Fibroblast of villous mesenchyme (primary cell): ENCODE measurements around the gene ALDH1A3. TPM values are rescaled to one million over a fixed set of nuclear protein-coding genes. Genes with fewer than 3 reads are reported as not detected.

Experiments used
- DNase-seq: peaks from one replicate; pipeline ENCODE4 v3.0.0-alpha.2; 2010; ENCODE audit warnings: low read depth
- H3K4me3 ChIP-seq: 2 replicates; pipeline ENCODE4 v1.5.1; 2011; ENCODE audit warnings: low read depth, mild to moderate bottlenecking, low read length
- total RNA-seq: library from RNA; depleted of rRNA; stranded (reverse); fragments of >200 nt; gene quantifications from 2 replicates; pipeline ENCODE4 v1.2.3, GENCODE V29; 2012
- TF ChIP-seq, protein P1 (sequence below): IDR thresholded peaks from 2 replicates; pipeline ENCODE4 v1.5.1; 2012; ENCODE audit warnings: low read depth, mild to moderate bottlenecking, low read length; ENCODE audit not compliant: insufficient read depth

ALDH1A3 gene
- total RNA-seq, 1 donor = 42.7 TPM

GRCh38 chr15:100898152-100898490 lies 18.5 kb downstream of the ALDH1A3 start:
- DNase-seq = no peak
- TF ChIP-seq, protein P1, sequence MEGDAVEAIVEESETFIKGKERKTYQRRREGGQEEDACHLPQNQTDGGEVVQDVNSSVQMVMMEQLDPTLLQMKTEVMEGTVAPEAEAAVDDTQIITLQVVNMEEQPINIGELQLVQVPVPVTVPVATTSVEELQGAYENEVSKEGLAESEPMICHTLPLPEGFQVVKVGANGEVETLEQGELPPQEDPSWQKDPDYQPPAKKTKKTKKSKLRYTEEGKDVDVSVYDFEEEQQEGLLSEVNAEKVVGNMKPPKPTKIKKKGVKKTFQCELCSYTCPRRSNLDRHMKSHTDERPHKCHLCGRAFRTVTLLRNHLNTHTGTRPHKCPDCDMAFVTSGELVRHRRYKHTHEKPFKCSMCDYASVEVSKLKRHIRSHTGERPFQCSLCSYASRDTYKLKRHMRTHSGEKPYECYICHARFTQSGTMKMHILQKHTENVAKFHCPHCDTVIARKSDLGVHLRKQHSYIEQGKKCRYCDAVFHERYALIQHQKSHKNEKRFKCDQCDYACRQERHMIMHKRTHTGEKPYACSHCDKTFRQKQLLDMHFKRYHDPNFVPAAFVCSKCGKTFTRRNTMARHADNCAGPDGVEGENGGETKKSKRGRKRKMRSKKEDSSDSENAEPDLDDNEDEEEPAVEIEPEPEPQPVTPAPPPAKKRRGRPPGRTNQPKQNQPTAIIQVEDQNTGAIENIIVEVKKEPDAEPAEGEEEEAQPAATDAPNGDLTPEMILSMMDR = no peak
- no peak overlapping the region for H3K4me3 ChIP-seq

GRCh38 chr15:100898661-100899462 lies 19.2 kb downstream of the ALDH1A3 start:
- H3K4me3 ChIP-seq = no peak overlapping the region
- TF ChIP-seq, protein P1 = no peak
- no peak for DNase-seq

DNA sequence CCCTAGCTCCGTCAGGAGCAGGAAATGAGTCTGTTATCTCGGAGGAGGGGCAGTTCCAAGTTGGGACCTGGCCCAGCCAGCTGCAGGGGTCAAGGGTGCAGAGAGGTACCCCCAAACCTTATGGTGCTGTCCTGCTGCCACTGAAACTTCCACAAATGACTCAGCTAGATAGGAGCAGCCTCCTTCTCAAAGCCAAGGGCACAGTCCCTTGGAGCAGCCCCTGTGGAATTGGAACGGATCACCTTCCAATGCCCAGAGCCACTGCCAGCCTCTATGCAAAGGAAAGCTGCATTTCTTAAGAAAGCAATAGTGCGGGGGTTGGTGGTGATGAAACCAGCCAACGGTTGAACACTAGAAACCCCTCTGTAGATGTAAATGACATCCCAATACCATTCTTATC lies 20.0 kb downstream of the ALDH1A3 start:
- TF ChIP-seq, protein P1 = no peak
- no peak for DNase-seq
- H3K4me3 ChIP-seq = no peak overlapping the region

GRCh38 chr15:100900136-100900794 lies 20.6 kb downstream of the ALDH1A3 start:
- no peak for DNase-seq
- TF ChIP-seq, protein P1 = no peak
- no peak overlapping the region for H3K4me3 ChIP-seq

DNA sequence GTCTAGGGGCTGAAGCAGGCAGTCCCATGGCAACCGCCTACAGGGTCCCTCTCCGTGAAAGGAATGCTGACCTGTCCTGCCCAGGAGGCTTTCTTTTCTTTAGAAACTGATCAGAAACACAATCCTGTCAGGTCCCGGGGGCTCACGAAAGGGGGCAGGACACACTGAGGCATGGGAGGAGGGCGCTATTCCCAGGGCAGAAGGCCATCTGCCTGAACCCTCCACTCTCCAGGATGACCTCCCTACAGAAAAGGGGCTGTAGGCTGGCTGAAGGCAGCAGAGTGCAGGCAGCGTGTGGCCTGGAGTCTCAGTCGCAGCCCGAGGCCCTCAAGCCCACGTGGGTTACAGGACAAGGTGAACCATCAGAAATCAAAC lies 21.2 kb downstream of the ALDH1A3 start:
- DNase-seq = no peak
- TF ChIP-seq, protein P1 = no peak
- no peak overlapping the region for H3K4me3 ChIP-seq

- DNase-seq = no peak
- H3K4me3 ChIP-seq = no peak overlapping the region
- TF ChIP-seq, protein P1 = no peak
Measured at GRCh38 chr15:100901296-100901695, 21.7 kb downstream of the ALDH1A3 start.
